NCI-H2227 treated with DMSO at 0.1 percent for 48 hours (cell line): Measurements from ENCODE around the gene ANKRD11.
"Not testable (repeated sequence)": the region's sequence is repeated elsewhere in the genome, so short reads cannot be mapped to it uniquely, and the experiment has no call there.

Experiments used
- DNase-seq: peaks from one replicate; lab custom pipeline; 2025; lab: John Stamatoyannopoulos, UW

Gene ANKRD11

GRCh38 chr16:89314357-89314756 lies 176.0 kb downstream of the ANKRD11 start:
- DNase-seq, result no peak

- no peak for DNase-seq
Observed at GRCh38 chr16:89313583-89313982, 176.8 kb downstream of the ANKRD11 start.

- DNase-seq, result no peak
Observed at GRCh38 chr16:89312598-89313299, 177.6 kb downstream of the ANKRD11 start.

- no peak for DNase-seq
Observed at GRCh38 chr16:89312194-89312593, 178.2 kb downstream of the ANKRD11 start.

- DNase-seq, result no peak
Observed at GRCh38 chr16:89311636-89312035, 178.7 kb downstream of the ANKRD11 start.

GRCh38 chr16:89309438-89310122 lies 180.8 kb downstream of the ANKRD11 start:
- DNase-seq, result no peak

GRCh38 chr16:89308391-89309333 lies 181.7 kb downstream of the ANKRD11 start:
- DNase-seq, result no peak

- DNase-seq, result no peak
Observed at GRCh38 chr16:89307421-89307805, 182.9 kb downstream of the ANKRD11 start.

- not testable (repeated sequence) for DNase-seq
Observed at GRCh38 chr16:89306457-89307420, 183.6 kb downstream of the ANKRD11 start.

- DNase-seq, result no peak
Observed at GRCh38 chr16:89304941-89305705, 185.2 kb downstream of the ANKRD11 start.

GRCh38 chr16:89304181-89304851 lies 186.0 kb downstream of the ANKRD11 start:
- no peak for DNase-seq

GRCh38 chr16:89303617-89304016 lies 186.7 kb downstream of the ANKRD11 start:
- no peak for DNase-seq

- DNase-seq, result no peak
Observed at GRCh38 chr16:89300976-89301360, 189.4 kb downstream of the ANKRD11 start.

- DNase-seq, result no peak
Observed at GRCh38 chr16:89300311-89300975, 189.9 kb downstream of the ANKRD11 start.

GRCh38 chr16:89299357-89300111 lies 190.8 kb downstream of the ANKRD11 start:
- DNase-seq, result not testable (repeated sequence)

- DNase-seq, result no peak
Observed at GRCh38 chr16:89298623-89299225, 191.6 kb downstream of the ANKRD11 start.

GRCh38 chr16:89297910-89298545 lies 192.3 kb downstream of the ANKRD11 start:
- DNase-seq, result no peak
